GM19035 (cell line): Measurements from ENCODE around the gene TUBG2.
"Not testable (repeated sequence)": the region's sequence is repeated elsewhere in the genome, so short reads cannot be mapped to it uniquely, and the experiment has no call there.

ENCODE experiments used
- ATAC-seq: cut with Tn5 transposase; IDR thresholded peaks from one replicate; pipeline ENCODE4 v1.9.1; 2021; ENCODE audit not compliant: unreplicated experiment

The TUBG2 gene

GRCh38 chr17:42653179-42654124, 5.6 kb upstream of the TUBG2 start:
- ATAC-seq: no peak

DNA sequence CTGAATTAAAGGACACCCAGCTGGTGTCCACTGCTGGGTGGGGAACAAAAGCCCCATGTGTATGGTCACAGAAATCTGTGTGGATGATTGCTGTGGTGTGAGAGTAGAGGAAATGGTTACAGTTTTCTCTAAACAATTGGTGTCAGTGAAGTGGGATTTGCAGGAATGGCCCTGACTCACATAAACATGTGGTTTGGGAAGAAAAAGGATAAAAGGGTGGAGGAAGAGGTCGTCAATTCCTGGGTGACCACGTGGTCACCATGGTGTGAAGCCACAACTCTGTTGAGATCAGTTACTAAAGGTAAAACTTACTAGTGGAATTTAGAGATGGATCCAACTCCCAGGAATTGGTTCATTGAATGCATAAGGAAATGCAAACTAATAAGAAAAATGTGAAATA, 3.6 kb upstream of the TUBG2 start:
- ATAC-seq: no peak

DNA sequence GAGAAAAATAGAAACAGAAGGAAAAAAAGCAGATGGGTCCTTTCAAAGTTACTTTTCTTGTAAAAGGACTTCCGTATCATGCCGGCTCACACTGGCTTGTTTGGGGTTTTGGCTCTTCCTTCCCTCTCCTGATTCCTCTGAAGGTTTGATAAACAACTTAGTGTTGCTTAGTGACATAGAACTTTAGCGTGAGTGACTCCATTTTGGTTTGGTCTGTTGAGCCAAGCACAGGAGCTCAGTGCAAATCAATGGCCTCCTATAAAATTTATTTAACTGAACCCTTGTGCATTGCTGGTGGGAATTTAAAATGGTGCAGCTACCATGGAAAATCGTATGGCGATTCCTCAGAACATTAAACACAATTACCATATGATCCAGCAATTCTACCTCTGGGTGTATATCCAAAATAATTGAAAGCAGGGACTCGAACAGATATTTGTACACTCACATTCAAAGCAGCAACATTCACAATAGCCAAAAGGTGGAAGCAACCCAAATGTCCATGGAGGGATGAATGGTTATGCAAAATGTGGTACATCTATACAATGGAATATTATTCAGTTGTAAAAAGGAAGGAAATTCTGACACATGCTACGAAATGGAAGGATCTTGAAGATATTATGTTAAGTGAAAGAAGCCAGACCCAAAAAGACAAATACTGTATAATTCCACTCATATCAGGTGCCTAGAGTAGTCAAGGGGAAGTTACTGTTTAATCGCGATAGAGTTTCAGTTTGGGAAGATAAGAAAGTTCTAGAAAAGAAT, 1.1 kb upstream of the TUBG2 start:
- ATAC-seq: no peak

DNA sequence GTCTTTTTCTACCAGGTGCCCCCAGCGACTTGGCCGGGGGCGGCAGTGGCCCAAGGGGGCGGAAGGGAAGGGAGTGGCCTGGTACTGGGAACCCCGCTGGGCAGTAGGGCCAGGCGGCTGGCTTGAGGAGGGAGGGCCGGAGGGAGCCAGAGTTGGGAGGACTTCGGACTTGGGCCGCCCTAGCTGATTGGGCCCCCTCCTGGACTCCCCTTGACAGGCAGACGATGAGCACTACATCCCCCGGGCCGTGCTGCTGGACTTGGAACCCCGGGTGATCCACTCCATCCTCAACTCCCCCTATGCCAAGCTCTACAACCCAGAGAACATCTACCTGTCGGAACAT, 819 bp downstream of the TUBG2 start:
- not testable (repeated sequence) for ATAC-seq

GRCh38 chr17:42660692-42661345, 1.7 kb downstream of the TUBG2 start:
- ATAC-seq: no peak

- no peak for ATAC-seq
Measured at GRCh38 chr17:42665581-42666001, 6.5 kb downstream of the TUBG2 start.

DNA sequence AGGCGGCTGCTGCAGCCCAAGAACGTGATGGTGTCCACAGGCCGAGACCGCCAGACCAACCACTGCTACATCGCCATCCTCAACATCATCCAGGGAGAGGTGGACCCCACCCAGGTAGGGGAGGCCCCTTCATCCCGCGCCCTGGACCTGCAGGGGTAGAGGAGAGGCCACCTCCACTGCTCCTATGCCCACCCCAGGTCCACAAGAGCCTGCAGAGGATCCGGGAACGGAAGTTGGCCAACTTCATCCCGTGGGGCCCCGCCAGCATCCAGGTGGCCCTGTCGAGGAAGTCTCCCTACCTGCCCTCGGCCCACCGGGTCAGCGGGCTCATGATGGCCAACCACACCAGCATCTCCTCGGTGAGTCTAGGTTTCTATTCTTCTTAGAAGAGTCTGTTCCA, 7.0 kb downstream of the TUBG2 start:
- ATAC-seq: not testable (repeated sequence)

- no peak for ATAC-seq
Measured at GRCh38 chr17:42667088-42667951, 8.2 kb downstream of the TUBG2 start.

DNA sequence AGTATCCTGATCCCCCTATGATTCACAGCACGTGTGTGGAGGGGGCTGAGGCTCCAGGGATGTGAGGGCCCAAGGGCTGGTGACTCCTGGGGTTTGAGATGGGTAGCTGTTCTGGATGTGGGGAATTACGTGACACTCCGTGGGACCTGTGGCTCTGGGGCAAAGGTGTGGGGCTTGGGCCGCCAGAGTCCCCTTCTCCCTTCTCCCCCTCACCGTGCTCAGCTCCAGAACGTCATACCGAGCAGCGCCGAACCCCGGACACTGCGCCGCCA, 10.6 kb downstream of the TUBG2 start:
- ATAC-seq: no peak

DNA sequence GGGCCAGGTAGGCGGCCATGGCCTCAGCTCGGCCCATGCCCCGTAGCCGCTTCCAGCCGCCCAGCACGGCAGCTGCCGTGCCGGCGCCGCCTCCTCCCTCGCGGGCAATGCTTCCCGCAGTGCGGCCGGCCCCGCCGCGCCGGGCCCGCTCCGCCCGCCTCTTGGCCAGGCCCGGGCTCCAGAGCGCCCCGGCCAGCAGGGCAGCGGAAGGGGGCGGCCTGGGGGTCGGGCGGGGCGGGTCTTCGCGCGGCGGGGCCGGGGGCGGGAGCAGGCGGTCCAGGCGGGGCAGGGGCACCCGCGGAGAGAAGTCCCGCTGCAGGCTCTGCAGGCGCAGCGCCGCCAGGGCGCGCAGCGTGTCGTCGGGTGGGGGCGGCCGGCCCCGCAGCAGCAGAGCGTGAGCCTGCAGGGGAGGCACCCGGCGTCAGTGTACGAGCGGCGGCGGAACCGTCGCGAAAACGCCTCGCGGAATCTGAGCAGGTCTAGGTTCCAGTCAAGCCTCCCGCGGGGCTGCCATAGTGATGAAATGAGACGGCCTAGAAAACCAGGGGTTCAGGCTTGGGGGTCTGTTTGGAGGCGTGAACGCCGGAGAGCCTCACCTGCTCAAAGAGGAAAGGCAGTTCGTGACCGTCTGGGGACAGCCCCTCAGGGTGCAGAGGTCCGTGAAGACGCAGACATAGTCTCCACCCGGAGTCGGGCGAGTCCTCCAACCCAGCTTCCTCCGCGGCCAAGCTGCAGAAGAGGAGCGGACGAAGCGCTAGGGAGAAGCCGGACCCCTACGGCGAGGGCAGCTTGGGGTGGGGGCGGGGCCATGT, 11.1 kb downstream of the TUBG2 start:
- ATAC-seq: no peak

DNA sequence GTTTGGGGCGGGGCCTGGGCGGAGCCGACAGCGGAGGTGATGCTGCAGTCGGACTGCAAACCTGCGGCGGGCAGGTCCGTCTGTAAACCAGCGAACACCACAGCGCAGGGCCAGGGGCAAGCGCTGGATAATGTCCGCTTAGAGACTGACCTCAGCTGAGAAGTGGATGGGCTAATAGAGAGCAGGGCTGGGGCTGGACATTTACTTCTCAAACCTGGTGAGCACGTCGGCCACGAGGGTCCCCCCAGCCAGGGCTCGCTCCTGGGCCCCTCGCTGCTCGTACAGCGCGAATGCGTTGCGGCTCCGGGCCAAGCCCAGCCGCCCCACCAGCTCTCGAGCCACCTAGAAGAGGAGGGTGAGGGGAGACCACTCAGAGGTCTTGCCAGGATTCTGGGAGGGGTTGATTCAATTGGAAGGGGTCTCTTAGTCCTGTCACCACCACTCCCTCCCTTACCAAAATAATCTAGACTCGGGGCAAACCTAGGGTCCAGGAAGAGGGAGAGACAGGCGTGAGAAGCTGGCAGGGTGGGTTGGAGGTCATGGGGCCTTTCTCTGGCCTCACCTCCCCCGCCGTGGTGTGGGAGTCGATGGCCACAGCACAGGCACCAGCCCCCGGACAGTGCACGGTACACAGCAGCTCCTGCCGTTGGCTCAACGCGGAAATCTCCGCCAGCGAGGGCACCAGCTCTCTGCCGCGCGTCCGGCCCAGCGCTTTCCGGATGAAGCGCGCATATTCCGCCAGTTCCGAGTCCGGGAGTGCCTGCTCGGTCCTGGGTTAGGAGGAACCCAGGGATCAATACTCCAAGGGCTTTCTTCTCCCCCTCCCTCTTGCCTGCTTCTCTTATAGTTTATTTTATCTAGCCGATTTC, 11.9 kb downstream of the TUBG2 start:
- no peak for ATAC-seq

- ATAC-seq: no peak
Measured at GRCh38 chr17:42672038-42672437, 13.0 kb downstream of the TUBG2 start.

- no peak for ATAC-seq
Measured at GRCh38 chr17:42673266-42673884, 14.3 kb downstream of the TUBG2 start.

- ATAC-seq: no peak
Measured at GRCh38 chr17:42673885-42674754, 15.0 kb downstream of the TUBG2 start.

- no peak for ATAC-seq
Measured at GRCh38 chr17:42674755-42675347, 15.8 kb downstream of the TUBG2 start.

GRCh38 chr17:42675348-42675964, 16.4 kb downstream of the TUBG2 start:
- ATAC-seq: no peak

- ATAC-seq: no peak
Measured at GRCh38 chr17:42675965-42676423, 16.9 kb downstream of the TUBG2 start.
